ENCODE data around the gene ZNF443.
"Not testable (repeated sequence)": the region's sequence is repeated elsewhere in the genome, so short reads cannot be mapped to it uniquely, and the experiment has no call there.

The ZNF443 gene

GRCh38 chr19:12440541-12441316 is at the start of gene ZNF443:
Gene ZNF443, minus strand, starts transcription at chr19:12441021. Its CDS starts 107 bp downstream, at chr19:12440914.
- DNase-seq = peak; percentile 89

GRCh38 chr19:12486265-12486783 is 45.5 kb upstream of the ZNF443 start:
- not testable (repeated sequence) for DNase-seq

- DNase-seq = no peak
Measured at GRCh38 chr19:12485571-12485970, 44.8 kb upstream of the ZNF443 start.

- no peak for DNase-seq
Measured at GRCh38 chr19:12485052-12485416, 44.2 kb upstream of the ZNF443 start.

GRCh38 chr19:12484371-12485051 is 43.7 kb upstream of the ZNF443 start, which contains the start of gene ZNF709:
Gene ZNF709, minus strand, starts transcription at chr19:12484816. Its CDS starts 159 bp downstream, at chr19:12484657.
- peak; percentile 69 for DNase-seq

- no peak for DNase-seq
Measured at GRCh38 chr19:12484011-12484370, 43.2 kb upstream of the ZNF443 start.

- no peak for DNase-seq
Measured at GRCh38 chr19:12482509-12482886, 41.7 kb upstream of the ZNF443 start.

- DNase-seq = no peak
Measured at GRCh38 chr19:12481781-12482508, 41.1 kb upstream of the ZNF443 start.

GRCh38 chr19:12478234-12478941 is 37.6 kb upstream of the ZNF443 start:
- DNase-seq = no peak

GRCh38 chr19:12467651-12468050 is 26.8 kb upstream of the ZNF443 start:
- not testable (repeated sequence) for DNase-seq

- DNase-seq = no peak
Measured at GRCh38 chr19:12465211-12465610, 24.4 kb upstream of the ZNF443 start.

- DNase-seq = no peak
Measured at GRCh38 chr19:12464769-12465168, 23.9 kb upstream of the ZNF443 start.

GRCh38 chr19:12464139-12464538 is 23.3 kb upstream of the ZNF443 start:
- not testable (repeated sequence) for DNase-seq

GRCh38 chr19:12453495-12453894 is 12.7 kb upstream of the ZNF443 start:
- no peak for DNase-seq

- DNase-seq = no peak
Measured at GRCh38 chr19:12450844-12451243, 10.0 kb upstream of the ZNF443 start.

GRCh38 chr19:12448808-12449207 is 8.0 kb upstream of the ZNF443 start:
- no peak for DNase-seq

- DNase-seq = not testable (repeated sequence)
Measured at GRCh38 chr19:12439686-12440540, 908 bp downstream of the ZNF443 start.

GRCh38 chr19:12430726-12431299 is 10.0 kb downstream of the ZNF443 start:
- not testable (repeated sequence) for DNase-seq

GRCh38 chr19:12425888-12426274 is 14.9 kb downstream of the ZNF443 start:
- no peak for DNase-seq

- no peak for DNase-seq
Measured at GRCh38 chr19:12425236-12425887, 15.5 kb downstream of the ZNF443 start.

- not testable (repeated sequence) for DNase-seq
Measured at GRCh38 chr19:12417273-12417672, 23.5 kb downstream of the ZNF443 start.
